Lung (tissue), 12 donors: ENCODE measurements around the gene POLR2L. TPM values are rescaled to one million over a fixed set of nuclear protein-coding genes. Genes with fewer than 3 reads are reported as not detected.
A peak's percentile ranks its signal among the peaks of the same experiment; 100 is the strongest.

ENCODE experiments used
- ATAC-seq: fragments of 200-7000 bp; cut with Tn5 transposase; one replicate; pipeline ENCODE4 v1.9.1; 2020; ENCODE audit warnings: moderate number of reproducible peaks; ENCODE audit not compliant: insufficient read depth, low FRiP score
- DNase-seq, 3 donors: peaks; one replicate each; pipeline ENCODE4 v3.0.0-alpha.2; 2013 to 2017
- H3K27ac ChIP-seq, 2 donors: one replicate each; pipeline ENCODE4 v1.5.1; 2013; ENCODE audit warnings: mild to moderate bottlenecking in 2 of 2, moderate library complexity in 2 of 2, control low read depth in 1 of 2, inconsistent platforms in 1 of 2, low read depth in 1 of 2, low read length in 1 of 2
- H3K27me3 ChIP-seq, 3 donors: one replicate each; pipeline ENCODE4 v1.5.1; 2013; ENCODE audit warnings: low read length in 2 of 3; ENCODE audit not compliant: control insufficient read depth in 3 of 3, insufficient read depth in 3 of 3
- H3K36me3 ChIP-seq, 4 donors: one replicate each; pipeline ENCODE4 v1.5.1; 2013; ENCODE audit warnings: low read length in 4 of 4, mild to moderate bottlenecking in 1 of 4, moderate library complexity in 1 of 4; ENCODE audit not compliant: control insufficient read depth in 4 of 4, insufficient read depth in 4 of 4
- H3K4me1 ChIP-seq, 5 donors: one replicate each; pipeline ENCODE4 v1.5.1; 2013; ENCODE audit warnings: low read length in 5 of 5, mild to moderate bottlenecking in 2 of 5, moderate library complexity in 1 of 5; ENCODE audit not compliant: control insufficient read depth in 5 of 5, insufficient read depth in 5 of 5
- H3K4me3 ChIP-seq: one replicate; pipeline ENCODE4 v1.5.1; 2013; ENCODE audit warnings: mild to moderate bottlenecking, control low read depth, moderate library complexity
- H3K9ac ChIP-seq, 2 donors: one replicate each; pipeline ENCODE4 v1.5.1; 2013; ENCODE audit warnings: low read length in 2 of 2, control low read depth in 1 of 2; ENCODE audit not compliant: insufficient read depth in 1 of 2
- H3K9me3 ChIP-seq, 4 donors: one replicate each; pipeline ENCODE4 v1.5.1; 2013; ENCODE audit warnings: low read length in 3 of 4, mild to moderate bottlenecking in 1 of 4, moderate library complexity in 1 of 4; ENCODE audit not compliant: control insufficient read depth in 4 of 4, insufficient read depth in 3 of 4
- CTCF ChIP-seq: IDR thresholded peaks from 2 replicates; pipeline ENCODE4 v1.5.1; 2012; ENCODE audit warnings: mild to moderate bottlenecking; ENCODE audit errors: control extremely low read depth, extremely low read depth
- WGBS, 2 donors: extraction: QIAGEN DNeasy Blood & Tissue Kit; methylation state at CpG; one replicate each; pipeline ENCODE4 v1.1.7; 2013; 5-methylcytosine and 5-hydroxymethylcytosine counted together
- polyA plus RNA-seq, 2 donors: library from polyadenylated mRNA; stranded (reverse); fragments of 200-250 nt; gene quantifications; one replicate each; pipeline ENCODE4 v1.2.1, GENCODE V29; 2013
- total RNA-seq, 2 donors: library from RNA; depleted of rRNA in 1 of 2; stranded (reverse); fragments of >200 nt in 1 of 2; gene quantifications; one replicate each; pipeline ENCODE4 v1.2.1, GENCODE V29; 2014 to 2021
- donor health status: control.
- donor health status: control.
- donor health status: Bipolar disorder and iron deficiency.
- donor health status: healthy.
- donor health status: DM: yes; HTN: yes; CAD: no.

Gene POLR2L
- total and polyA plus RNA-seq, 4 donors, result 144 to 183 (median 167) TPM

GRCh38 chr11:849104-849824 lies 6.9 kb upstream of the POLR2L start:
- no peaks in the 10 kb centered on the region for H3K9me3 ChIP-seq
- no peak for TF ChIP-seq CTCF
- WGBS, 2 donors, result 6% methylated on average over 37 to 71 of the region's 71 CpGs
- no peak overlapping the region for H3K27ac ChIP-seq
- no peak overlapping the region for H3K9ac ChIP-seq
- H3K36me3 ChIP-seq, result peaks cover 0 to 25% (median 0%) of the 10 kb centered on the region in 4 donors
- no peak overlapping the region for H3K4me3 ChIP-seq
- H3K27me3 ChIP-seq, result no peaks in the 10 kb centered on the region
- peaks cover 0 to 46% (median 29%) of the 10 kb centered on the region in 5 donors for H3K4me1 ChIP-seq
- ATAC-seq (no peak), DNase-seq (peak in 2 of 3 donors; percentile 70 to 71)

- no peaks in the 10 kb centered on the region for H3K9me3 ChIP-seq
- peak; percentile 68 for TF ChIP-seq CTCF
- no peak overlapping the region for H3K27ac ChIP-seq
- no peaks in the 10 kb centered on the region for H3K27me3 ChIP-seq
- ATAC-seq, result no peak
- H3K36me3 ChIP-seq, result peaks cover 0 to 20% (median 0%) of the 10 kb centered on the region in 4 donors
- no peak for DNase-seq
- H3K9ac ChIP-seq, result no peak overlapping the region
- H3K4me3 ChIP-seq, result no peak overlapping the region
- 23 to 34% methylated on average over 14 of the region's 14 CpGs for WGBS, 2 donors
- peaks cover 0 to 53% (median 32%) of the 10 kb centered on the region in 5 donors for H3K4me1 ChIP-seq
Measured at GRCh38 chr11:848380-848931, 6.1 kb upstream of the POLR2L start.

GRCh38 chr11:847876-848275 lies 5.5 kb upstream of the POLR2L start:
- Histone ChIP-seq H3K9me3 (no peaks in the 10 kb centered on the region), H3K9ac (no peak overlapping the region), H3K36me3 (peaks cover 0 to 17% (median 0%) of the 10 kb centered on the region in 4 donors), H3K27ac (no peak overlapping the region), H3K27me3 (no peaks in the 10 kb centered on the region), H3K4me3 (no peak overlapping the region), H3K4me1 (peaks cover 0 to 53% (median 34%) of the 10 kb centered on the region in 5 donors)
- DNase-seq (no peak), ATAC-seq (no peak)
- TF ChIP-seq CTCF, result no peak
- WGBS, 2 donors, result 74 to 83% methylated on average over 14 to 18 of the region's 18 CpGs
